Activated T-cell treated with anti-CD3 and anti-CD28 coated beads for 1 hour (primary cell): ENCODE data around the gene TPRX2.
A peak's percentile ranks its signal among the peaks of the same experiment; 100 is the strongest.
"Not testable (repeated sequence)": the region's sequence is repeated elsewhere in the genome, so short reads cannot be mapped to it uniquely, and the experiment has no call there.

Source experiments
- DNase-seq: peaks from one replicate; pipeline ENCODE4 v3.0.0-alpha.2; 2020; ENCODE audit warnings: low read depth

The TPRX2 gene

GRCh38 chr19:47858646-47859285 is at the start of gene TPRX2:
TSS of gene TPRX2 (plus strand) at chr19:47859235. CDS start at chr19:47859247, 12 bp downstream.
- not testable (repeated sequence) for DNase-seq

- DNase-seq: peak; percentile 79
Measured at GRCh38 chr19:47813304-47813994, 45.6 kb upstream of the TPRX2 start.

GRCh38 chr19:47813995-47814328 is 45.1 kb upstream of the TPRX2 start:
- DNase-seq: no peak

GRCh38 chr19:47816270-47816669 is 42.8 kb upstream of the TPRX2 start:
- DNase-seq: not testable (repeated sequence)

- DNase-seq: not testable (repeated sequence)
Measured at GRCh38 chr19:47818221-47818620, 40.8 kb upstream of the TPRX2 start.

- no peak for DNase-seq
Measured at GRCh38 chr19:47819858-47820257, 39.2 kb upstream of the TPRX2 start.

- no peak for DNase-seq
Measured at GRCh38 chr19:47820410-47820809, 38.6 kb upstream of the TPRX2 start.

GRCh38 chr19:47821460-47822020 is 37.5 kb upstream of the TPRX2 start, which contains the start of gene CRX:
TSS of gene CRX (plus strand) at chr19:47821937. CDS start at chr19:47834444, 12,507 bp downstream.
- no peak for DNase-seq

GRCh38 chr19:47824396-47824795 is 34.6 kb upstream of the TPRX2 start:
- no peak for DNase-seq

- DNase-seq: no peak
Measured at GRCh38 chr19:47826800-47827199, 32.2 kb upstream of the TPRX2 start.

- no peak for DNase-seq
Measured at GRCh38 chr19:47832723-47833122, 26.3 kb upstream of the TPRX2 start.

- no peak for DNase-seq
Measured at GRCh38 chr19:47836038-47836437, 23.0 kb upstream of the TPRX2 start.

- DNase-seq: no peak
Measured at GRCh38 chr19:47839411-47839810, 19.6 kb upstream of the TPRX2 start.

- no peak for DNase-seq
Measured at GRCh38 chr19:47839913-47840312, 19.1 kb upstream of the TPRX2 start.

GRCh38 chr19:47842941-47843340 is 16.1 kb upstream of the TPRX2 start:
- DNase-seq: no peak

- DNase-seq: no peak
Measured at GRCh38 chr19:47848425-47848822, 10.6 kb upstream of the TPRX2 start.

- DNase-seq: peak; percentile 26
Measured at GRCh38 chr19:47848823-47849473, 10.1 kb upstream of the TPRX2 start.

- no peak for DNase-seq
Measured at GRCh38 chr19:47853003-47853402, 6.0 kb upstream of the TPRX2 start.

- no peak for DNase-seq
Measured at GRCh38 chr19:47854459-47854858, 4.6 kb upstream of the TPRX2 start.

- not testable (repeated sequence) for DNase-seq
Measured at GRCh38 chr19:47858231-47858630, 804 bp upstream of the TPRX2 start.

- DNase-seq: not testable (repeated sequence)
Measured at GRCh38 chr19:47859838-47860237, 803 bp downstream of the TPRX2 start.

GRCh38 chr19:47860602-47861297 is 1.7 kb downstream of the TPRX2 start:
- no peak for DNase-seq
